Posterior vena cava (tissue), 2 donors: ENCODE data around the gene PCP4L1. TPM values are rescaled to one million over a fixed set of nuclear protein-coding genes. Genes with fewer than 3 reads are reported as not detected.
"Not testable (repeated sequence)": the region's sequence is repeated elsewhere in the genome, so short reads cannot be mapped to it uniquely, and the experiment has no call there.

ENCODE experiments used
- DNase-seq: peaks from one replicate; pipeline ENCODE4 v3.0.0-alpha.2; 2020; ENCODE audit warnings: low spot score
- intact Hi-C, 2 donors: fragments of 100-400 bp; cut with DNase I; formaldehyde crosslinking; loops; one replicate each; pipeline versions ENCODE4 v1.14.1 to v1.14.2; 2022 to 2023
- total RNA-seq, 2 donors: library from RNA; stranded (reverse); fragmentation: NEBNext Ultra II Directional; extraction: Animal tissue kit (Norgen Biotek cat#: 25700); gene quantifications; one replicate each; pipeline ENCODE4 v1.2.1, GENCODE V29; 2021
- donor health status: DM: yes; HTN: yes; CAD: no.
- donor health status: DM: yes; HTN: yes; CAD: no.

The PCP4L1 gene
- total RNA-seq, 2 donors from 2014 or later, result 3.0 to 4.6 TPM

- intact Hi-C loops, result loop anchor here (2.0 to 10.0 kb wide), 3 partner anchors 64 to 158 kb away; no protein-coding TSS in a partner anchor
- peak; percentile 68 for DNase-seq
Observed at GRCh38 chr1:161226320-161226711, 32.2 kb upstream of the PCP4L1 start.

- peak; percentile 15 for DNase-seq
- intact Hi-C loops, result loop anchor here (2.0 to 10.0 kb wide), 3 partner anchors 64 to 158 kb away; no protein-coding TSS in a partner anchor
Observed at GRCh38 chr1:161226759-161227158, 31.8 kb upstream of the PCP4L1 start.

GRCh38 chr1:161227196-161227871 lies 31.2 kb upstream of the PCP4L1 start:
- DNase-seq, result peak; percentile 95
- intact Hi-C loops, result loop anchor here (2.0 to 10.0 kb wide), 3 partner anchors 63 to 157 kb away; no protein-coding TSS in a partner anchor

- DNase-seq, result peak; percentile 49
- intact Hi-C loops, result loop anchor here (10.0 kb wide), 2 partner anchors 147 to 157 kb away; no protein-coding TSS in a partner anchor
Observed at GRCh38 chr1:161228032-161228431, 30.5 kb upstream of the PCP4L1 start.

- DNase-seq, result peak; percentile 30
- intact Hi-C loops, result loop anchor here (10.0 kb wide), 2 partner anchors 145 to 155 kb away; no protein-coding TSS in a partner anchor
Observed at GRCh38 chr1:161229896-161230295, 28.6 kb upstream of the PCP4L1 start.

DNA sequence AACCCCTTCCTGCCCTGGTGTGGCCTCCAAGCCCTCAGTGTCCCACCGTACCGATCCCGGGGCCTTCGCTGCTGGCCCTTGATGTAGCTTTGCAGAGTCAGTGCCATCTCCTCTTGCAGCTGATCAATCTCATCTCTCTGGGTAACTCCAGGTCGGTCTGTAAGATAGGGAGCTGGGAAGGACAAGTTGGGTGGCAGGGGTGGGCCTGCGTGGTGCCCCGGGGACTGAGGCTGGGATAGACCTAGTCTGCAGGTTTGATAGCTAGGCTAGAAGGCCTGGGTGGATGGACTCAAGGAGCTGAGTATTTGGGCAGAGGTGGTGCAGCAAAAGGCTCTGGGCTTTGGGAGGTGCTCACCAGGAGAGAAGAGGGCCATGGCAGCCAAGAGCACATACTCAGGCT lies 27.8 kb upstream of the PCP4L1 start:
- intact Hi-C loops, result no loop called here
- peak; percentile 65 for DNase-seq

DNA sequence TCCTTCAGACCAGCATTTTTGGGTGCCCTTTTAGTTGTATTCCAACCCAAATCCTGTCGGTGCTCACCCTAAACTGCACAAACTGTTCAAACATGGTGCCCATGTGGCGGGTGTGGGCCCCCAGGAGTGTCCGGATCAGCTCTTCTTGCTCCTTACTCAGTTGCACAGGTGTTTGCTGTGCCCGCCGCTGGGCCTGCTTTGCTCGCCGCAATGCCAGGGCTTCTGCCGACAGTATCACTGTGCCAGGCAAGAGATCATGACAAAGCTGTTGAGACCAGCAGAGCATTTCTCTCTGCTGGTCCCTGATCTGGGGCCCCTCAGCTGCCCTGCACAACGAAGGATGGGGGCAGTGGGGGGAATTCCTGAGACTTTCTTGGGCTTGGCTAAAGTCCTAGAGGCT lies 25.4 kb upstream of the PCP4L1 start:
- intact Hi-C loops, result no loop called here
- peak; percentile 75 for DNase-seq

DNA sequence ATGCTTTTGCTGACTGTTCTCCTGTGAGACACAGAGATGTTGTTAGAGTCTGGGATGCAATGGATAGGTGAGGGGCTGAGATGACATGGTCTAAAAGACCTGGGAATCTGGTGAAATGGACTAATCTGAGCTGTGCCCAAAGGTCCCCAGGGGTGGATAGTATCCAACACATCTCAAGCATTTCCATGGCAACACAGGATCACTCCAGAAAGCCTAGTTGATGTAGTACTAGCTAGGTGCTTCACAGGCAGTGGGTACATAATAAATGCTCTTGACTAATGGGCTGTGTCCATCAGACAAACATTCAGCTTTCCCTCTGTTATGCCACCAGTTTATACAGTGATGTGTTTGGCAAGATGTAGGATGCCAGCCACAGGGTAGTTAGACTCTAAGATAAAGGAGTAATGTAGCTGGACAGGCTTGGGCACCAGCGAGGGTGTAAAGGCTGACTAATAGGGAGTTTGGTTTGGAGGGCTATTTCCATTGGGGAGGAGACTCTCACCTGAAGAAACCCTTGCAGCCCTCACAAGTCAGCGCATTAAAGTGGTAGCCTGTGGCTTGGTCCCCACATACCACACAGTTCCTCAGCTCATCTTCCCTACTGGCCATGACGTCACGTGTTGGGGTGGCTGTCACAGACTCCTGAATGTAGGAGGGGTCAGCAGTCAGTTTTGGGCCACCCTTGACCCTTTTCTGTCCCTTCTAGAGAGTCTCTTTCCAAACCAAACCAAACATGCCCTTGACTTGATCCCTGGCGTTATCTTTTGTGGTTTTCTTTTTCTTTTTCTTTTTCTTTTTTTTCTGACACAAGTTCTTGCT lies 22.4 kb upstream of the PCP4L1 start:
- intact Hi-C loops, result no loop called here
- DNase-seq, result no peak

DNA sequence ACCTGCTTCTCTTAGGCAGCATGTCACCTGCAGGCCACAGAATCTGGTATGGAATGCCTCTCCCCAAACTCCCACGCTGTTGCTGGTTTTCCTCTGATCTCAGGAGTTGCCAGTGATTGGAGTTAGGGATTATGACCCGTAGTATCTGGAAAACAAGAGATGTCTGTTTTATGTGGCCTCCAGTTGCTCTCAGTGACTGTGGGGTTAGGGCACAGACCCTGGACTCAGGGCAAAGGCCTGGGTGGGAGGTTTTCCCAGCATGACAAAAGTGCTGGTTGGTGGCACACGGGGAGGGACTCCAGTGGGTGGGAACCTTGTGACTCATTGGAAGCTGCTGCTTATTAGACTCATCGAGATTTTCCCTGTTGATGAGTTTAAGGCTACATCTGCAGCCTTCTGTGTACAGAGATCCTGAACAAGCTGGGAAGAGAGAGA lies 20.5 kb upstream of the PCP4L1 start, which contains the start of gene NR1I3:
Gene NR1I3 (minus strand): TSS at position 165 of the 435 bp plus-strand sequence. CDS start 1,638 bp downstream, outside the sequence.
- intact Hi-C loops, result no loop called here

GRCh38 chr1:161241682-161242081 lies 16.9 kb upstream of the PCP4L1 start:
- DNase-seq, result no peak
- intact Hi-C loops, result no loop called here

More for the DNA sequence above, 20.5 kb upstream of the PCP4L1 start, which contains the start of gene NR1I3:
- DNase-seq, result no peak

- intact Hi-C loops, result no loop called here
- no peak for DNase-seq
Observed at GRCh38 chr1:161242313-161242712, 16.2 kb upstream of the PCP4L1 start.

GRCh38 chr1:161244888-161245287 lies 13.7 kb upstream of the PCP4L1 start:
- intact Hi-C loops, result no loop called here
- peak; percentile 54 for DNase-seq

DNA sequence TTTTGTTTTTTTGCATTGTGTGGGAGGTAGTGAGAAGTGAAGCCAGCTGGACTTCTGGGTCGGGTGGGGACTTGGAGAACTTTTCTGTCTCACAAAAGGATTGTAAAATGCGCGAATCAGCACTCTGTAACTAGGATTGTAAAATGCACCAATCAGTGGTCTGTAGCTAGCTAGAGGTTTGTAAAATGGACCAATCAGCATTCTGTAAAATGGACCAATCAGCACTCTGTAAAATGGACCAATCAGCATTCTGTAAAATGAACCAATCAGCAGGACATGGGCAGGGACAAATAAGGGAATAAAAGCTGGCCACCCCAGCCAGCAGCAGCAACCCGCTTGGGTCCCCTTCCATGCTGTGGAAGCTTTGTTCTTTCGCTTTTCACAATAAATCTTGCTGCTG lies 8.4 kb upstream of the PCP4L1 start:
- DNase-seq, intact Hi-C loops: not testable (repeated sequence)

- intact Hi-C loops, result no loop called here
- DNase-seq, result no peak
Observed at GRCh38 chr1:161250829-161251228, 7.7 kb upstream of the PCP4L1 start.

DNA sequence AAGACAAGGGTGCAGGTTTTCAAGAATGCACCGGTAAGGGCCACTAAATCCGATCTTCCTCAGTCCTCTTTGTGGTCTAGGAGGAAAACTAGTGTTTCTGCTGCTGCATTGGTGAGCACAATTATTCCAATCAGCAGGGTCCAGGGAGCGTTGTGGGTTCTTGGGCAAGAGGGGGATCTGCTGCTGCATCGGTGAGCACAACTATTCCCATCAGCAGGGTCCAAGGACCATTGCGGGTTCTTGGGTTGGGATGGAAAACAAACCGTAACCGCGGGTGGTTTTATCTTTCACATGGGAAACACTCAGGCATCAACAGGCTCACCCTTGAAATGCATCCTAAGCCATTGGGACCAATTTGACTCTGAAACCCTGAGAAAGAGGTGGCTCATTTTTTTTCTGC lies 7.0 kb upstream of the PCP4L1 start:
- no peak for DNase-seq
- intact Hi-C loops, result no loop called here

GRCh38 chr1:161255302-161255701 lies 3.2 kb upstream of the PCP4L1 start:
- intact Hi-C loops, DNase-seq: not testable (repeated sequence)

- DNase-seq, intact Hi-C loops: not testable (repeated sequence)
Observed at GRCh38 chr1:161255955-161256520, 2.5 kb upstream of the PCP4L1 start.

- DNase-seq, intact Hi-C loops: not testable (repeated sequence)
Observed at GRCh38 chr1:161257109-161257508, 1.4 kb upstream of the PCP4L1 start.

DNA sequence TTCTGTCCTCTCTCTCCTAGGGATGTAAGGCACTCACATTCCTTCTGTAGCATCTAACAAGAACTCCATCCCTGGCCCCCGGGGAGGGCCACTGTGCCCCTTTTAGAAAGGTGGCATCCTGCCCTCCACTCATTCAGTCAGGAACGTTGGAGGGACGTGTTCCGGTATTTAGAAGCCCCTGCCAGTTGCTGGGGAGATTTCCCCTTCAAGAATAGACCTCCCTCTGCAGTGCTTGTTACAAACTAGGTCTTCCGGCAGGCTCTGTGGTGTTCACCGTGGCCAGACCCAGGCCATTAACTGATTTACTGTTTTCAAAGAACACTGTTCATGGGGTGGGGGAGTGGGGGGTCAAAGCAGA lies 779 bp downstream of the PCP4L1 start:
- intact Hi-C loops, result no loop called here

GRCh38 chr1:161259765-161260164 lies 1.2 kb downstream of the PCP4L1 start:
- intact Hi-C loops, result no loop called here
- no peak for DNase-seq

More for the DNA sequence above, 779 bp downstream of the PCP4L1 start:
- no peak for DNase-seq
